Hepatocyte (in vitro differentiated cells): ENCODE data around the gene SPECC1. TPM values are rescaled to one million over a fixed set of nuclear protein-coding genes. Genes with fewer than 3 reads are reported as not detected.
A peak's percentile ranks its signal among the peaks of the same experiment; 100 is the strongest.

Experiments
- DNase-seq: peaks from one replicate; pipeline ENCODE4 v3.0.0-alpha.2; 2016; ENCODE audit warnings: low spot score
- H2AFZ ChIP-seq: fragments of 200-600 bp; sonication (generic); 2 replicates; pipeline ENCODE4 v1.6.0; 2016; ENCODE audit warnings: antibody characterized with exemption, mild to moderate bottlenecking
- H3K27ac ChIP-seq: fragments of 200-600 bp; sonication (generic); 2 replicates; pipeline ENCODE4 v1.5.1; 2016; ENCODE audit warnings: mild to moderate bottlenecking
- H3K27me3 ChIP-seq: fragments of 200-600 bp; sonication (generic); 2 replicates; pipeline ENCODE4 v1.6.1; 2016
- H3K36me3 ChIP-seq: fragments of 200-600 bp; sonication (generic); replicated peaks from 2 replicates; pipeline ENCODE4 v1.5.1; 2016; ENCODE audit warnings: low read depth; ENCODE audit not compliant: insufficient read depth
- H3K4me1 ChIP-seq: fragments of 200-600 bp; sonication (generic); 2 replicates; pipeline ENCODE4 v1.5.1; 2016; ENCODE audit warnings: mild to moderate bottlenecking, moderate library complexity; ENCODE audit not compliant: insufficient read depth
- H3K4me2 ChIP-seq: fragments of 200-600 bp; sonication (generic); 2 replicates; pipeline ENCODE4 v1.6.0; 2016
- H3K4me3 ChIP-seq: fragments of 200-600 bp; sonication (generic); 2 replicates; pipeline ENCODE4 v1.5.1; 2016; ENCODE audit warnings: mild to moderate bottlenecking
- H3K79me2 ChIP-seq: fragments of 200-600 bp; sonication (generic); 2 replicates; pipeline ENCODE4 v1.6.0; 2017; ENCODE audit warnings: mild to moderate bottlenecking
- H3K9me2 ChIP-seq: fragments of 200-600 bp; sonication (generic); replicated peaks from 2 replicates; pipeline ENCODE4 v1.6.0; 2017; ENCODE audit warnings: mild to moderate bottlenecking; ENCODE audit not compliant: insufficient read depth
- H3K9me3 ChIP-seq: fragments of 200-600 bp; sonication (generic); 2 replicates; pipeline ENCODE4 v1.5.1; 2016; ENCODE audit warnings: low read depth, mild to moderate bottlenecking
- H4K20me1 ChIP-seq: fragments of 200-600 bp; sonication (generic); 2 replicates; pipeline ENCODE4 v1.6.0; 2016; ENCODE audit warnings: mild to moderate bottlenecking; ENCODE audit not compliant: insufficient read depth, poor library complexity, severe bottlenecking
- EZH2 ChIP-seq: fragments of 200-600 bp; sonication (generic); IDR thresholded peaks from 2 replicates; pipeline ENCODE4 v1.6.1; 2016; ENCODE audit warnings: antibody characterized with exemption, mild to moderate bottlenecking, borderline replicate concordance
- EZH2phosphoT487 ChIP-seq: fragments of 200-600 bp; sonication (generic); IDR thresholded peaks from one replicate; pipeline ENCODE4 v1.6.1; 2018; ENCODE audit warnings: antibody characterized with exemption, mild to moderate bottlenecking, low read depth, moderate library complexity; ENCODE audit not compliant: unreplicated experiment, severe bottlenecking
- WGBS: methylation state at CpG from one replicate; pipeline ENCODE4 v1.1.6; 2016; ENCODE audit warnings: low lambda C conversion rate; ENCODE audit errors: missing lambda C conversion rate; 5-methylcytosine and 5-hydroxymethylcytosine counted together
- polyA plus RNA-seq: library from polyadenylated mRNA; unstranded; fragments of >200 nt; fragmentation: Nextera tagmentation; extraction: Ambion mirVana; gene quantifications from 2 replicates; pipeline ENCODE4 v1.2.1, GENCODE V29; 2016
- total RNA-seq: library from RNA; depleted of rRNA; stranded (reverse); fragments of >200 nt; gene quantifications from 2 replicates; pipeline ENCODE4 v1.2.3, GENCODE V29; 2014
- TF ChIP-seq, protein P1 (sequence below): fragments of 200-600 bp; sonication (generic); IDR thresholded peaks from 2 replicates; pipeline ENCODE4 v1.5.1; 2016; ENCODE audit warnings: antibody characterized with exemption, mild to moderate bottlenecking; ENCODE audit not compliant: poor library complexity

Gene SPECC1
- total and polyA plus RNA-seq, 2 experiments from 2014 or later = 20.4 to 57.5 TPM

- peaks cover 21% of the 10 kb centered on the region for H3K4me1 ChIP-seq
- TF ChIP-seq, protein P1, sequence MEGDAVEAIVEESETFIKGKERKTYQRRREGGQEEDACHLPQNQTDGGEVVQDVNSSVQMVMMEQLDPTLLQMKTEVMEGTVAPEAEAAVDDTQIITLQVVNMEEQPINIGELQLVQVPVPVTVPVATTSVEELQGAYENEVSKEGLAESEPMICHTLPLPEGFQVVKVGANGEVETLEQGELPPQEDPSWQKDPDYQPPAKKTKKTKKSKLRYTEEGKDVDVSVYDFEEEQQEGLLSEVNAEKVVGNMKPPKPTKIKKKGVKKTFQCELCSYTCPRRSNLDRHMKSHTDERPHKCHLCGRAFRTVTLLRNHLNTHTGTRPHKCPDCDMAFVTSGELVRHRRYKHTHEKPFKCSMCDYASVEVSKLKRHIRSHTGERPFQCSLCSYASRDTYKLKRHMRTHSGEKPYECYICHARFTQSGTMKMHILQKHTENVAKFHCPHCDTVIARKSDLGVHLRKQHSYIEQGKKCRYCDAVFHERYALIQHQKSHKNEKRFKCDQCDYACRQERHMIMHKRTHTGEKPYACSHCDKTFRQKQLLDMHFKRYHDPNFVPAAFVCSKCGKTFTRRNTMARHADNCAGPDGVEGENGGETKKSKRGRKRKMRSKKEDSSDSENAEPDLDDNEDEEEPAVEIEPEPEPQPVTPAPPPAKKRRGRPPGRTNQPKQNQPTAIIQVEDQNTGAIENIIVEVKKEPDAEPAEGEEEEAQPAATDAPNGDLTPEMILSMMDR = no peak
- TF ChIP-seq EZH2phosphoT487 (no peak), EZH2 (no peak)
- no peak overlapping the region for H2AFZ ChIP-seq
- peaks cover 74% of the 10 kb centered on the region for H3K79me2 ChIP-seq
- DNase-seq = no peak
- H3K9me3 ChIP-seq = no peaks in the 10 kb centered on the region
- no peak overlapping the region for H3K4me2 ChIP-seq
- H4K20me1 ChIP-seq = no peaks in the 10 kb centered on the region
- peaks cover 3% of the 10 kb centered on the region for H3K36me3 ChIP-seq
- no peaks in the 10 kb centered on the region for H3K9me2 ChIP-seq
- H3K27me3 ChIP-seq = no peaks in the 10 kb centered on the region
- no peak overlapping the region for H3K27ac ChIP-seq
- WGBS = 92% methylated on average over 3 of the region's 3 CpGs
- no peak overlapping the region for H3K4me3 ChIP-seq
Observed at GRCh38 chr17:20170085-20170484, 160.9 kb downstream of the SPECC1 start.

DNA sequence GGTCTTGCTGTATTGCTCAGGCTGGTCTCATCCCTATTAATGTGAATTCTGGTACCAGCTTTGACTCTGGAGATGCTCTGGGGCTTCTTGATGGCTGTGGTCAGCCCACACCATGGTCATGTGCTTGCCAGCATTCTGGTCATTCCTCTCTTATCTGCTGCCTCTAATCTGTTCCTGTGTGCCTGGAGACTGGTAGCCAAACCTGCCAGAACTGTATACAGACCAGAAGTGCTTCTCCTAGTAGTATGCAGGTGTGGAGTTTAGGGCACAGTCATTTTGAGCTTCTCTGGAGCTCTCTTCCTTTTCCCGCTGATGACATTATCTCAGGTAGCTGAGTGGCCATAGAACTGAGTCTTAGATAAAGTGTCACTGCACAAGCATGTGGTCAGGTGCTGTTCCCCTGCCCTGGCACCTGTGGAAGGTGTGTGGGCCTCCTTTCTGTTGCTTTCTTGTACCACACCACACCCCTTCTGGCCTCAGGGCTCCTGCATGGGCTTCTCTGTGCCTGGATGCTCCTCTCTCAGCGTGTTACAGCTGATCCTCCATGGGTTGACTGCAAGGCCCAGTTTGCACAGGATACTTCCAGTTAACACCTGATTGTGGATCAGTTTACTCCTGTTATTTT is 162.7 kb downstream of the SPECC1 start:
- Histone ChIP-seq H3K27me3 (no peaks in the 10 kb centered on the region), H3K79me2 (peaks cover 76% of the 10 kb centered on the region), H3K9me2 (no peaks in the 10 kb centered on the region), H3K4me3 (no peak overlapping the region), H4K20me1 (no peaks in the 10 kb centered on the region), H3K36me3 (peaks cover 3% of the 10 kb centered on the region), H3K4me2 (peak overlapping the region; percentile 19), H2AFZ (no peak overlapping the region), H3K27ac (peak overlapping the region; percentile 25), H3K4me1 (peaks cover 21% of the 10 kb centered on the region), H3K9me3 (no peaks in the 10 kb centered on the region)
- peak; percentile 14 for DNase-seq
- whole genome bisulfite sequencing = 80% methylated on average over 2 of the region's 2 CpGs
- TF ChIP-seq EZH2 (no peak), EZH2phosphoT487 (no peak)
- TF ChIP-seq, protein P1 = no peak

DNA sequence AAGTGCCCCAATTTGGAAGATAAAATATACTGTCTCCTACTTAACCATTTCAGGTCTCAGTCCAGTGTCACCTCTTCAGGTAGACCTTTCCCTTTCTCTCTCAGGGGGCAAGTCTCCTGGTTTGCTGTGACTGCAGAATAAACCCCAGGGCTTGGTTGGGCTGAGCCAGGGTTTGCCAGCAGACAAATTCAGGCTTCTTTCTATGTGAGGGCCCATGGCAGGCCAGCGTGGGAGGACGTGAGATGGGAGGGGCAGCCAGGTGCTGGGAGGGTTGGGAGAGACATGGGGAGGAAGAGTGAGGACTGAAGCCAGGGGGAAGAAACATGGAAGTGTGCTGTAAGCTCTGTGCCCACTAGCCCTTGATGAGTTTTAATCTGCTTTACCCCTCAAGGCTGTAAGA is 163.2 kb downstream of the SPECC1 start:
- H3K36me3 ChIP-seq = peaks cover 3% of the 10 kb centered on the region
- peak overlapping the region; percentile 19 for H3K4me2 ChIP-seq
- no peak for DNase-seq
- peaks cover 75% of the 10 kb centered on the region for H3K79me2 ChIP-seq
- no peaks in the 10 kb centered on the region for H4K20me1 ChIP-seq
- no peak overlapping the region for H3K4me3 ChIP-seq
- 31% methylated on average over 2 of the region's 2 CpGs for WGBS
- TF ChIP-seq EZH2phosphoT487 = no peak
- peak overlapping the region; percentile 25 for H3K27ac ChIP-seq
- H3K9me2 ChIP-seq = no peaks in the 10 kb centered on the region
- no peaks in the 10 kb centered on the region for H3K27me3 ChIP-seq
- no peaks in the 10 kb centered on the region for H3K9me3 ChIP-seq
- H2AFZ ChIP-seq = no peak overlapping the region
- peaks cover 21% of the 10 kb centered on the region for H3K4me1 ChIP-seq

DNA sequence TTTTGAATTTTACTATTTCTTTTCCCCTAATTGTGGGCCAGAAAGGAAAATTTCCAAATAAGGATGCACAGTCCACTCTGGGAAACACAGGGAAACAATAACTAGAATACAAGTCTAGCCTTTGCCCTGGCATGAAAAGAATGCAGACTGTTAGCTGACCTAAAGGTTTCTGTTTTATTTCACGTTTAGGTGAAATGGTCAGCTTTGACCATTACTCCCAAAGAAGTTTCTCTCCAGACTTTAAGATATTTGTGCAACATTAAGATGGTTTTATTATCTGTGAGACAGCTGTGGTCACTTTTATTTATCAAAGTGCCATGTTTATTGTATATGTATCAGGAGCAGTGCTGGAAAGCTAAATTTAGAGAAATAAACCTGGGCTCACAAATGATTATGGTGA is 163.9 kb downstream of the SPECC1 start:
- H3K4me2 ChIP-seq = peak overlapping the region; percentile 4
- no peak overlapping the region for H3K4me3 ChIP-seq
- H4K20me1 ChIP-seq = no peaks in the 10 kb centered on the region
- no peaks in the 10 kb centered on the region for H3K9me2 ChIP-seq
- TF ChIP-seq EZH2 = no peak
- no peak for TF ChIP-seq EZH2phosphoT487
- TF ChIP-seq, protein P1 = no peak
- no peaks in the 10 kb centered on the region for H3K9me3 ChIP-seq
- peak overlapping the region; percentile 14 for H3K27ac ChIP-seq
- peaks cover 3% of the 10 kb centered on the region for H3K36me3 ChIP-seq
- H3K27me3 ChIP-seq = no peaks in the 10 kb centered on the region
- H3K79me2 ChIP-seq = peaks cover 75% of the 10 kb centered on the region
- no peak overlapping the region for H2AFZ ChIP-seq
- H3K4me1 ChIP-seq = peaks cover 21% of the 10 kb centered on the region
- no peak for DNase-seq
- 7% methylated on average over 1 of the region's 1 CpG for WGBS
